ENCODE results near the gene PLCB4. TPM values are rescaled to one million over a fixed set of nuclear protein-coding genes. Genes with fewer than 3 reads are reported as not detected.

The PLCB4 gene
- total RNA-seq, 2 donors from 2014 or later, result 15.3 to 24.1 TPM

GRCh38 chr20:9300080-9300479, 231.2 kb downstream of the PLCB4 start:
- Histone ChIP-seq H3K27ac (no peak overlapping the region), H3K9me3 (no peaks in the 10 kb centered on the region), H3K4me3 (no peak overlapping the region), H3K4me1 (ENCODE audit: control insufficient read depth in 1 of 2, low read depth in 2 of 2) (no peaks in the 10 kb centered on the region), H3K36me3 (no peaks in the 10 kb centered on the region), H3K27me3 (replicated peaks; ENCODE audit: insufficient read depth) (no peaks in the 10 kb centered on the region)
- TF ChIP-seq CTCF (IDR thresholded peaks at IDR 0.05), result no peak
- no peak for DNase-seq (ENCODE audit: low spot score)
- no peak for ATAC-seq (ENCODE audit: insufficient number of reproducible peaks, low FRiP score, low read depth)

- ATAC-seq (ENCODE audit: insufficient number of reproducible peaks, low FRiP score, low read depth) (no peak), DNase-seq (ENCODE audit: low spot score) (no peak)
- Histone ChIP-seq H3K27me3 (replicated peaks; ENCODE audit: insufficient read depth) (no peaks in the 10 kb centered on the region), H3K36me3 (no peaks in the 10 kb centered on the region), H3K9me3 (no peaks in the 10 kb centered on the region), H3K4me3 (no peak overlapping the region), H3K4me1 (ENCODE audit: control insufficient read depth in 1 of 2, low read depth in 2 of 2) (no peaks in the 10 kb centered on the region), H3K27ac (no peak overlapping the region)
- no peak for TF ChIP-seq CTCF (IDR thresholded peaks at IDR 0.05)
Measured at GRCh38 chr20:9300534-9300933, 231.6 kb downstream of the PLCB4 start.

GRCh38 chr20:9301129-9302090, 232.5 kb downstream of the PLCB4 start:
- no peak for DNase-seq (ENCODE audit: low spot score)
- no peak for TF ChIP-seq CTCF (IDR thresholded peaks at IDR 0.05)
- no peak overlapping the region for H3K27ac ChIP-seq
- no peaks in the 10 kb centered on the region for H3K27me3 ChIP-seq (replicated peaks; ENCODE audit: insufficient read depth)
- ATAC-seq (ENCODE audit: insufficient number of reproducible peaks, low FRiP score, low read depth), result no peak
- no peak overlapping the region for H3K4me3 ChIP-seq
- no peaks in the 10 kb centered on the region for H3K9me3 ChIP-seq
- H3K4me1 ChIP-seq (ENCODE audit: control insufficient read depth in 1 of 2, low read depth in 2 of 2), result no peaks in the 10 kb centered on the region
- H3K36me3 ChIP-seq, result no peaks in the 10 kb centered on the region

- DNase-seq (ENCODE audit: low spot score) (no peak), ATAC-seq (ENCODE audit: insufficient number of reproducible peaks, low FRiP score, low read depth) (no peak)
- TF ChIP-seq CTCF (IDR thresholded peaks at IDR 0.05), result no peak
- no peaks in the 10 kb centered on the region for H3K36me3 ChIP-seq
- H3K9me3 ChIP-seq, result no peaks in the 10 kb centered on the region
- H3K4me1 ChIP-seq (ENCODE audit: control insufficient read depth in 1 of 2, low read depth in 2 of 2), result no peaks in the 10 kb centered on the region
- H3K27ac ChIP-seq, result no peak overlapping the region
- no peak overlapping the region for H3K4me3 ChIP-seq
- H3K27me3 ChIP-seq (replicated peaks; ENCODE audit: insufficient read depth), result no peaks in the 10 kb centered on the region
Measured at GRCh38 chr20:9302091-9302462, 233.2 kb downstream of the PLCB4 start.

- Histone ChIP-seq H3K9me3 (no peaks in the 10 kb centered on the region), H3K36me3 (no peaks in the 10 kb centered on the region), H3K27me3 (replicated peaks; ENCODE audit: insufficient read depth) (no peaks in the 10 kb centered on the region), H3K4me1 (ENCODE audit: control insufficient read depth in 1 of 2, low read depth in 2 of 2) (no peaks in the 10 kb centered on the region), H3K4me3 (no peak overlapping the region), H3K27ac (no peak overlapping the region)
- ATAC-seq (ENCODE audit: insufficient number of reproducible peaks, low FRiP score, low read depth) (no peak), DNase-seq (ENCODE audit: low spot score) (no peak)
- no peak for TF ChIP-seq CTCF (IDR thresholded peaks at IDR 0.05)
Measured at GRCh38 chr20:9306521-9306920, 237.6 kb downstream of the PLCB4 start.

Data from thoracic aorta (tissue), 2 donors.